CD4-positive, alpha-beta T cell treated with Interleukin-4 for 4 hours (primary cell): ENCODE results near the gene CREB3L1.

Experiments used
- DNase-seq: peaks from one replicate; pipeline ENCODE4 v3.0.0-alpha.2; 2020

The CREB3L1 gene

GRCh38 chr11:46367916-46368267 is 90.4 kb downstream of the CREB3L1 start:
- no peak for DNase-seq

- peak; percentile 40 for DNase-seq
Observed at GRCh38 chr11:46369458-46370152, 92.1 kb downstream of the CREB3L1 start.

GRCh38 chr11:46370253-46370652 is 92.8 kb downstream of the CREB3L1 start:
- DNase-seq: no peak
